ENCODE measurements around the gene NPFF. TPM values are rescaled to one million over a fixed set of nuclear protein-coding genes. Genes with fewer than 3 reads are reported as not detected.
A peak's percentile ranks its signal among the peaks of the same experiment; 100 is the strongest.

The NPFF gene
- total and polyA plus RNA-seq, 2 of the 13 experiments (the other 11 are each of a cell fraction or from before 2014, with no cell fraction given), result not detected

GRCh38 chr12:53538209-53538689 is 31.0 kb upstream of the NPFF start (continued):
- TF ChIP-seq HMGXB4 (CRISPR knock-in tag; IDR thresholded peaks at IDR 0.05; ENCODE audit: borderline replicate concordance in 1 of 2, low read depth in 1 of 2) (0 out of 4 replicates have a peak, but pooled peaks of 1 of the 2 experiments have one; percentile 27), ZFY (CRISPR knock-in tag; IDR thresholded peaks at IDR 0.05) (0 out of 2 replicates have a peak, but pooled peaks have one; percentile 23), CSRNP2 (CRISPR knock-in tag; conservative IDR thresholded peaks at IDR 0.05; ENCODE audit: low read depth) (no peak), PATZ1 (CRISPR knock-in tag; IDR thresholded peaks at IDR 0.05) (peak; percentile 44; the same call in 1 of the 2 replicates), NR2C2 (CRISPR knock-in tag; IDR thresholded peaks at IDR 0.05; ENCODE audit: borderline replicate concordance) (peak; percentile 63; the same call in 1 of the 2 replicates), HNF1A (IDR thresholded peaks at IDR 0.05; ENCODE audit: low read depth) (0 out of 2 replicates have a peak, but pooled peaks have one; percentile 14), HNF1A (CRISPR knock-in tag; IDR thresholded peaks at IDR 0.05; ENCODE audit: borderline replicate concordance) (peak; percentile 66; the same call in 1 of the 2 replicates), ZFP41 (CRISPR knock-in tag; IDR thresholded peaks at IDR 0.05; ENCODE audit: borderline replicate concordance) (no peak), RBAK (CRISPR knock-in tag; IDR thresholded peaks at IDR 0.05) (no peak; the same call in 1 of the 2 replicates), ZNF232 (CRISPR knock-in tag; IDR thresholded peaks at IDR 0.05; ENCODE audit: borderline replicate concordance) (peak; percentile 79; the same call in 1 of the 2 replicates), HDAC6 (IDR thresholded peaks at IDR 0.05; ENCODE audit: low read depth, low read length) (no peak), REPIN1 (CRISPR knock-in tag; IDR thresholded peaks at IDR 0.05; ENCODE audit: borderline replicate concordance, low read depth) (peak; percentile 66), ZNF414 (CRISPR knock-in tag; IDR thresholded peaks at IDR 0.05) (no peak), ERF (CRISPR knock-in tag; IDR thresholded peaks at IDR 0.05) (peak; percentile 86), RXRA (CRISPR knock-in tag; IDR thresholded peaks at IDR 0.05) (peak; percentile 85; the same call in 1 of the 2 replicates), KDM3A (CRISPR knock-in tag; IDR thresholded peaks at IDR 0.05; ENCODE audit: low read depth) (peak; percentile 37; the same call in 1 of the 2 replicates)
